Mesenchymal stem cell (in vitro differentiated cells and primary cell): Measurements from ENCODE around the gene NUPR1.

ENCODE experiments used
- DNase-seq: peaks from one replicate; pipeline ENCODE4 v3.0.0-alpha.2; 2013
- H2AFZ ChIP-seq: one replicate; pipeline ENCODE4 v1.6.1; 2013; ENCODE audit warnings: low read depth, mild to moderate bottlenecking, control low read depth, inconsistent platforms, low read length, moderate library complexity
- H2AK5ac ChIP-seq: 2 replicates; pipeline ENCODE4 v1.6.1; 2013; ENCODE audit warnings: low read length, moderate library complexity, mild to moderate bottlenecking, inconsistent platforms; ENCODE audit not compliant: severe bottlenecking
- H2BK120ac ChIP-seq: one replicate; pipeline ENCODE4 v1.6.1; 2013; ENCODE audit warnings: low read depth, mild to moderate bottlenecking, inconsistent platforms, low read length, moderate library complexity
- H2BK12ac ChIP-seq, 2 experiments: one replicate each; pipeline ENCODE4 v1.6.1; 2013; ENCODE audit warnings: inconsistent platforms in 2 of 2, low read length in 2 of 2, mild to moderate bottlenecking in 2 of 2, moderate library complexity in 2 of 2, control low read depth in 1 of 2
- H2BK15ac ChIP-seq: one replicate; pipeline ENCODE4 v1.6.1; 2013; ENCODE audit warnings: mild to moderate bottlenecking, low read depth, inconsistent platforms; ENCODE audit not compliant: poor library complexity, severe bottlenecking
- H2BK5ac ChIP-seq: 2 replicates; pipeline ENCODE4 v1.6.1; 2013; ENCODE audit warnings: low read depth, mild to moderate bottlenecking, low read length, control low read depth, inconsistent platforms; ENCODE audit not compliant: poor library complexity, severe bottlenecking
- H3K14ac ChIP-seq, 2 experiments: one replicate each; pipeline ENCODE4 v1.6.1; 2013; ENCODE audit warnings: inconsistent platforms in 2 of 2, low read length in 2 of 2, control low read depth in 1 of 2, mild to moderate bottlenecking in 1 of 2, moderate library complexity in 1 of 2
- H3K18ac ChIP-seq, 2 experiments: one replicate each; pipeline ENCODE4 v1.6.1; 2013; ENCODE audit warnings: inconsistent platforms in 2 of 2, low read length in 2 of 2, control low read depth in 1 of 2, low read depth in 1 of 2, mild to moderate bottlenecking in 1 of 2
- H3K23ac ChIP-seq, 2 experiments: one replicate each; pipeline ENCODE4 v1.6.1; 2013; ENCODE audit warnings: inconsistent platforms in 2 of 2, low read length in 2 of 2, mild to moderate bottlenecking in 2 of 2, moderate library complexity in 2 of 2, control low read depth in 1 of 2
- H3K27ac ChIP-seq: 2 replicates; pipeline ENCODE4 v1.5.1; 2013; ENCODE audit warnings: mild to moderate bottlenecking, moderate library complexity, low read length, control low read depth, inconsistent platforms; ENCODE audit not compliant: poor library complexity, severe bottlenecking
- H3K27me3 ChIP-seq, 2 experiments: 2 replicates each; pipeline versions ENCODE4 v1.6.1 to v1.7.0; 2013; ENCODE audit warnings: low read length in 2 of 2, mild to moderate bottlenecking in 2 of 2, moderate library complexity in 2 of 2, control low read depth in 1 of 2, inconsistent platforms in 1 of 2; ENCODE audit not compliant: control insufficient read depth in 1 of 2, insufficient read depth in 1 of 2
- H3K36me3 ChIP-seq, 2 experiments: 2 replicates each; pipeline versions ENCODE4 v1.6.1 to v1.7.0; 2013; ENCODE audit warnings: low read length in 2 of 2, control low read depth in 1 of 2, inconsistent platforms in 1 of 2, low read depth in 1 of 2, mild to moderate bottlenecking in 1 of 2; ENCODE audit not compliant: insufficient read depth in 2 of 2, control insufficient read depth in 1 of 2
- H3K4ac ChIP-seq, 2 experiments: one replicate each; pipeline ENCODE4 v1.6.1; 2013; ENCODE audit warnings: inconsistent platforms in 2 of 2, low read length in 2 of 2, mild to moderate bottlenecking in 2 of 2, moderate library complexity in 2 of 2, control low read depth in 1 of 2, low read depth in 1 of 2
- H3K4me1 ChIP-seq: 2 replicates; pipeline ENCODE4 v1.6.1; 2013; ENCODE audit warnings: low read depth, low read length, control low read depth; ENCODE audit not compliant: control insufficient read depth, insufficient read depth
- H3K4me2 ChIP-seq: 2 replicates; pipeline ENCODE4 v1.6.1; 2013; ENCODE audit warnings: low read length, mild to moderate bottlenecking, inconsistent platforms; ENCODE audit not compliant: poor library complexity, severe bottlenecking
- H3K4me3 ChIP-seq, 2 experiments: 2 replicates each; pipeline versions ENCODE4 v1.5.1 to v1.7.0; 2013; ENCODE audit warnings: low read length in 2 of 2, mild to moderate bottlenecking in 2 of 2, control low read depth in 1 of 2, low read depth in 1 of 2; ENCODE audit not compliant: insufficient read depth in 1 of 2
- H3K79me1 ChIP-seq: replicated peaks from 2 replicates; pipeline ENCODE4 v1.6.1; 2013; ENCODE audit warnings: mild to moderate bottlenecking, control low read depth, low read length, inconsistent platforms; ENCODE audit not compliant: poor library complexity, severe bottlenecking
- H3K9ac ChIP-seq: 2 replicates; pipeline ENCODE4 v1.7.0; 2013; ENCODE audit warnings: mild to moderate bottlenecking, low read length, moderate library complexity
- H3K9me3 ChIP-seq: 2 replicates; pipeline ENCODE4 v1.7.0; 2013; ENCODE audit warnings: mild to moderate bottlenecking, low read length; ENCODE audit not compliant: control insufficient read depth
- H4K8ac ChIP-seq: one replicate; pipeline ENCODE4 v1.6.1; 2013; ENCODE audit warnings: inconsistent platforms, mild to moderate bottlenecking, low read length, moderate library complexity
- H4K91ac ChIP-seq: one replicate; pipeline ENCODE4 v1.6.1; 2013; ENCODE audit warnings: mild to moderate bottlenecking, low read length, inconsistent platforms
- WGBS: methylation state at CpG from one replicate; pipeline ENCODE4 v1.1.7; 2013; ENCODE audit warnings: mixed read lengths; 5-methylcytosine and 5-hydroxymethylcytosine counted together

Gene NUPR1

GRCh38 chr16:28522792-28523191, 16.0 kb downstream of the NUPR1 start:
- Histone ChIP-seq H3K4me3 (no peak overlapping the region), H3K27ac (no peak overlapping the region), H3K27me3 (peaks cover 0 to 4% of the 10 kb centered on the region in 2 experiments), H3K9me3 (no peaks in the 10 kb centered on the region), H3K14ac (no peak overlapping the region), H3K18ac (no peak overlapping the region), H3K36me3 (no peaks in the 10 kb centered on the region), H3K79me1 (no peaks in the 10 kb centered on the region), H2AK5ac (no peak overlapping the region), H3K4me2 (no peak overlapping the region), H4K8ac (no peak overlapping the region), H2AFZ (no peak overlapping the region), H3K9ac (no peak overlapping the region), H2BK15ac (no peak overlapping the region), H4K91ac (no peak overlapping the region), H3K4ac (no peak overlapping the region), H2BK120ac (no peak overlapping the region), H2BK5ac (no peak overlapping the region), H3K23ac (no peak overlapping the region), H2BK12ac (no peak overlapping the region), H3K4me1 (peaks cover 1% of the 10 kb centered on the region)
- DNase-seq = no peak
- WGBS = 83% methylated on average over 11 of the region's 11 CpGs

GRCh38 chr16:28521436-28521835, 17.3 kb downstream of the NUPR1 start:
- no peak overlapping the region for H3K9ac ChIP-seq
- H3K4me1 ChIP-seq = peaks cover 1% of the 10 kb centered on the region
- 93% methylated on average over 6 of the region's 6 CpGs for WGBS
- H3K9me3 ChIP-seq = no peaks in the 10 kb centered on the region
- H2BK5ac ChIP-seq = no peak overlapping the region
- H4K8ac ChIP-seq = no peak overlapping the region
- H3K79me1 ChIP-seq = no peaks in the 10 kb centered on the region
- H4K91ac ChIP-seq = no peak overlapping the region
- no peaks in the 10 kb centered on the region for H3K36me3 ChIP-seq
- no peak overlapping the region for H3K4me2 ChIP-seq
- no peak for DNase-seq
- H2BK120ac ChIP-seq = no peak overlapping the region
- H3K27me3 ChIP-seq = peaks cover 0 to 4% of the 10 kb centered on the region in 2 experiments
- H3K14ac ChIP-seq = no peak overlapping the region
- no peak overlapping the region for H3K4ac ChIP-seq
- no peak overlapping the region for H3K27ac ChIP-seq
- no peak overlapping the region for H2BK15ac ChIP-seq
- H3K23ac ChIP-seq = no peak overlapping the region
- no peak overlapping the region for H2AFZ ChIP-seq
- H2AK5ac ChIP-seq = no peak overlapping the region
- H3K4me3 ChIP-seq = no peak overlapping the region
- H3K18ac ChIP-seq = no peak overlapping the region
- no peak overlapping the region for H2BK12ac ChIP-seq

- H3K23ac ChIP-seq = no peak overlapping the region
- H4K8ac ChIP-seq = no peak overlapping the region
- H3K18ac ChIP-seq = no peak overlapping the region
- no peak overlapping the region for H3K27ac ChIP-seq
- no peak overlapping the region for H2BK15ac ChIP-seq
- no peak overlapping the region for H3K4me2 ChIP-seq
- H2AK5ac ChIP-seq = no peak overlapping the region
- no peak overlapping the region for H4K91ac ChIP-seq
- H2BK120ac ChIP-seq = no peak overlapping the region
- H3K79me1 ChIP-seq = no peaks in the 10 kb centered on the region
- no peak overlapping the region for H2BK12ac ChIP-seq
- no peak overlapping the region for H3K4me3 ChIP-seq
- H3K4ac ChIP-seq = no peak overlapping the region
- peaks cover 0 to 4% of the 10 kb centered on the region in 2 experiments for H3K27me3 ChIP-seq
- no peak for DNase-seq
- no peak overlapping the region for H2AFZ ChIP-seq
- H3K36me3 ChIP-seq = no peaks in the 10 kb centered on the region
- H2BK5ac ChIP-seq = no peak overlapping the region
- peaks cover 1% of the 10 kb centered on the region for H3K4me1 ChIP-seq
- no peak overlapping the region for H3K14ac ChIP-seq
- H3K9me3 ChIP-seq = no peaks in the 10 kb centered on the region
- no peak overlapping the region for H3K9ac ChIP-seq
- 77% methylated on average over 7 of the region's 7 CpGs for WGBS
These were observed 18.1 kb downstream of the NUPR1 start for GRCh38 chr16:28520672-28521071.

- Histone ChIP-seq H2BK15ac (no peak overlapping the region), H4K91ac (no peak overlapping the region), H3K27me3 (no peaks in the 10 kb centered on the region), H3K14ac (peak overlapping the region in 1 of 2 experiments; percentile 28), H2BK120ac (no peak overlapping the region), H2AFZ (no peak overlapping the region), H3K9ac (no peak overlapping the region), H3K4me2 (no peak overlapping the region), H3K9me3 (no peaks in the 10 kb centered on the region), H3K4me1 (no peaks in the 10 kb centered on the region), H2BK12ac (no peak overlapping the region), H3K27ac (no peak overlapping the region), H3K36me3 (no peaks in the 10 kb centered on the region), H3K4ac (no peak overlapping the region), H3K18ac (peak overlapping the region in 1 of 2 experiments; percentile 8), H2BK5ac (no peak overlapping the region), H3K4me3 (no peak overlapping the region), H2AK5ac (no peak overlapping the region), H3K79me1 (no peaks in the 10 kb centered on the region), H4K8ac (no peak overlapping the region), H3K23ac (peak overlapping the region in 1 of 2 experiments; percentile 67)
- WGBS = 86% methylated on average over 7 of the region's 7 CpGs
- DNase-seq = no peak
These were observed 24.5 kb downstream of the NUPR1 start for GRCh38 chr16:28514246-28514645.
